Activated CD8-positive, alpha-beta memory T cell treated with anti-CD3 and anti-CD28 coated beads, Interleukin-2, amount 50 U/mL, for 48 hours (primary cell): ENCODE measurements around the gene CCDC88B.

Experiments used
- DNase-seq: peaks from one replicate; pipeline ENCODE4 v3.0.0-alpha.2; 2020

Gene CCDC88B

GRCh38 chr11:64385945-64386704 lies 46.1 kb downstream of the CCDC88B start:
- no peak for DNase-seq

- no peak for DNase-seq
Measured at GRCh38 chr11:64387916-64388315, 47.9 kb downstream of the CCDC88B start.

- no peak for DNase-seq
Measured at GRCh38 chr11:64388894-64389293, 48.9 kb downstream of the CCDC88B start.

- no peak for DNase-seq
Measured at GRCh38 chr11:64389851-64390250, 49.8 kb downstream of the CCDC88B start.

- no peak for DNase-seq
Measured at GRCh38 chr11:64390558-64390957, 50.6 kb downstream of the CCDC88B start.

- no peak for DNase-seq
Measured at GRCh38 chr11:64391839-64392238, 51.8 kb downstream of the CCDC88B start.

GRCh38 chr11:64395545-64396078 lies 55.6 kb downstream of the CCDC88B start:
- DNase-seq, result no peak

- DNase-seq, result no peak
Measured at GRCh38 chr11:64396079-64396591, 56.1 kb downstream of the CCDC88B start.

GRCh38 chr11:64400102-64400501 lies 60.1 kb downstream of the CCDC88B start:
- no peak for DNase-seq

GRCh38 chr11:64400667-64401066 lies 60.7 kb downstream of the CCDC88B start:
- DNase-seq, result no peak

GRCh38 chr11:64401775-64402174 lies 61.8 kb downstream of the CCDC88B start:
- no peak for DNase-seq

GRCh38 chr11:64403106-64403505 lies 63.1 kb downstream of the CCDC88B start:
- no peak for DNase-seq

GRCh38 chr11:64406221-64406946 lies 66.4 kb downstream of the CCDC88B start:
- DNase-seq, result no peak
